Stimulated activated CD8-positive, alpha-beta memory T cell treated with anti-CD3 and anti-CD28 coated beads, Interleukin-12 subunit alpha, Interleukin-12 subunit beta, amount 100 ng/mL, for 4 hours (primary cell): ENCODE measurements around the gene ENPP7.
"Not testable (repeated sequence)": the region's sequence is repeated elsewhere in the genome, so short reads cannot be mapped to it uniquely, and the experiment has no call there.

Experiments used
- DNase-seq: peaks from one replicate; pipeline ENCODE4 v3.0.0-alpha.2; 2020; ENCODE audit warnings: low read depth

Gene ENPP7

GRCh38 chr17:79749156-79749815 lies 18.5 kb downstream of the ENPP7 start:
- DNase-seq = no peak

GRCh38 chr17:79749958-79750357 lies 19.2 kb downstream of the ENPP7 start:
- DNase-seq = no peak

- DNase-seq = no peak
Measured at GRCh38 chr17:79750650-79751545, 20.2 kb downstream of the ENPP7 start.

GRCh38 chr17:79752175-79752574 lies 21.4 kb downstream of the ENPP7 start:
- DNase-seq = no peak

- DNase-seq = no peak
Measured at GRCh38 chr17:79754370-79754769, 23.6 kb downstream of the ENPP7 start.

- DNase-seq = not testable (repeated sequence)
Measured at GRCh38 chr17:79754903-79755302, 24.2 kb downstream of the ENPP7 start.

GRCh38 chr17:79755591-79755990 lies 24.8 kb downstream of the ENPP7 start:
- no peak for DNase-seq

- DNase-seq = no peak
Measured at GRCh38 chr17:79757140-79757745, 26.5 kb downstream of the ENPP7 start.

- DNase-seq = no peak
Measured at GRCh38 chr17:79758271-79758670, 27.5 kb downstream of the ENPP7 start.

- DNase-seq = no peak
Measured at GRCh38 chr17:79760197-79760906, 29.6 kb downstream of the ENPP7 start.

GRCh38 chr17:79761894-79762589 lies 31.3 kb downstream of the ENPP7 start:
- DNase-seq = no peak

- DNase-seq = no peak
Measured at GRCh38 chr17:79765708-79766107, 35.0 kb downstream of the ENPP7 start.

- DNase-seq = no peak
Measured at GRCh38 chr17:79769570-79770506, 39.1 kb downstream of the ENPP7 start.

GRCh38 chr17:79771276-79771675 lies 40.5 kb downstream of the ENPP7 start:
- no peak for DNase-seq

GRCh38 chr17:79772726-79773125 lies 42.0 kb downstream of the ENPP7 start:
- not testable (repeated sequence) for DNase-seq

- DNase-seq = no peak
Measured at GRCh38 chr17:79774561-79774975, 43.8 kb downstream of the ENPP7 start.

- DNase-seq = no peak
Measured at GRCh38 chr17:79775632-79776031, 44.9 kb downstream of the ENPP7 start.

- DNase-seq = no peak
Measured at GRCh38 chr17:79776376-79777119, 45.8 kb downstream of the ENPP7 start.

GRCh38 chr17:79777120-79777893 lies 46.6 kb downstream of the ENPP7 start:
- DNase-seq = no peak
